SU-DHL-6 (cell line): ENCODE results near the gene ASCL2.

Experiments used
- CTCF ChIP-seq: fragments of 200-600 bp; sonication (generic); IDR thresholded peaks from one replicate; pipeline ENCODE4 v1.5.1; 2017; ENCODE audit warnings: antibody characterized with exemption, mild to moderate bottlenecking, low read length, moderate library complexity; ENCODE audit not compliant: insufficient read depth, poor library complexity, severe bottlenecking
- EZH2phosphoT487 ChIP-seq: fragments of 200-600 bp; sonication (generic), shearing (Covaris generic); conservative IDR thresholded peaks from 2 replicates; pipeline ENCODE4 v1.6.1; 2018; ENCODE audit warnings: mild to moderate bottlenecking, antibody characterized with exemption, low read length, moderate library complexity, mixed read lengths

DNA sequence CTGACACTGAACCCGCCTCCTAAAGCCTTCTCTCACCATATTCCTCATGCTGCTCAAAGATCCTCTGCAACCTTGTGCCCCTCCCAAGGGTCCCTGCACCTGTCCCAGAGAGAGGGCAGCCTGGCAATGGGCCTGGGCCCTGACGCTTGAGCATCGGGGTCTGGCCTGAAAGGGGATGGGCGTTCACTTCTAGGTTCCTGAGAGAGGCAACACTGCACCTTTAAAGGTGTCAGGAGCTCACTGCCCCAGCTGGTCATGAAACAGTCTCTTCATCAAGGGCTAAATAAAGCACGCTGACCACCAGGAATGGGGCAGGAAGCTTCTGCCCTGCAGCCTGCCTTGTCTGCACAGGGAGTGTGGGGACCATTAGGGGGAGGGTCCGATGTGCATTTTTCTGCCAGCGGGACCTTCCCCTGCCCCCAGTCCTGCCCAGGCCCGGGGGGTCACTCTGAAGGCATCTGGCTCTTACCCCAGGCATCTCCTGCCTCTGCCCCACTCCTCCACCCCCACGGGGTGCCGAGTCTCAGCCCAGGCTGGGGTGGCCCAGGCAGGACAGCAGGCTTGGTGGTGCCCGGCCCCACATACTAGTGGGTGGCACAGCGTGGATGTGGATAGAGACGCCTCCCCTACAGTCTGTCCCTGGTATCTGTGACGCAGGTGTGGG lies 27.9 kb upstream of the ASCL2 start:
- TF ChIP-seq CTCF (no peak), EZH2phosphoT487 (no peak)
